NB4 (cell line): Measurements from ENCODE around the gene COMT.

Experiments
- CTCF ChIP-seq: IDR thresholded peaks from one replicate; pipeline ENCODE4 v1.5.1; 2012; ENCODE audit warnings: low read depth, low read length
- MAX ChIP-seq: IDR thresholded peaks from 2 replicates; pipeline ENCODE4 v1.6.1; 2011; ENCODE audit warnings: low read depth, low read length
- POLR2A ChIP-seq: IDR thresholded peaks from 2 replicates; pipeline ENCODE4 v1.6.1; 2011; ENCODE audit warnings: mild to moderate bottlenecking; ENCODE audit not compliant: insufficient read length; ENCODE audit errors: extremely low read depth

DNA sequence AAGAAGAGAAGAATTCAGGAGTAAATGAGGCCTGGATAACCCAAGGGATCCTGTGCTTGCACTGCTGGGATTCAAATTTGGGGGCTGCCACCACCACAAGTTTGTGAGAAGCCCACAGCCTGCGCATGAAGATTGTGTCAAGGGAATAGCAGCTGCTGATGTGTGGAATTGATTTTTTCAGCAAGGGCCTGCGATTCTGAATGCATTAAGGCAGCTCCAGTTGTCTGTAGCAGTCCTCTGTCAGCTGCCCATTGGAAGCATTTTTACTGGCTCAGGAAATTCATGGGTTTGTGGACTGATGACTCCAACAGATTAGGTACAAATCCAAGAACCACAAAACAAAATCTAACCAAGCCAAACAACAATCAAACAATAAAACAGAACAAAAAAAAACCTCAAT, 61.1 kb downstream of the COMT start:
- TF ChIP-seq CTCF (no peak), POLR2A (no peak), MAX (no peak)
